Esophagus squamous epithelium (tissue), 5 donors: ENCODE results near the gene AFP. TPM values are rescaled to one million over a fixed set of nuclear protein-coding genes. Genes with fewer than 3 reads are reported as not detected.

Source experiments
- DNase-seq: peaks from one replicate; lab custom pipeline; 2025; lab: John Stamatoyannopoulos, UW
- H3K27ac ChIP-seq, 4 donors: fragments of 200-600 bp; sonication (generic); one replicate each; pipeline ENCODE4 v1.5.1; 2016 to 2019; ENCODE audit warnings: mild to moderate bottlenecking in 1 of 4
- H3K27me3 ChIP-seq, 4 donors: fragments of 200-600 bp; sonication (generic); 1 replicate in 3 of 4; 2 replicates in 1 of 4; pipeline versions ENCODE4 v1.5.1 to v1.6.0; 2017 to 2021; ENCODE audit warnings: antibody characterized with exemption in 1 of 4
- H3K36me3 ChIP-seq, 3 donors: fragments of 200-600 bp; sonication (generic); one replicate each; pipeline ENCODE4 v1.5.1; 2016 to 2019
- H3K4me1 ChIP-seq, 3 donors: fragments of 200-600 bp; sonication (generic); one replicate each; pipeline ENCODE4 v1.5.1; 2017 to 2019
- H3K4me3 ChIP-seq, 4 donors: fragments of 200-600 bp; sonication (generic); 1 replicate in 3 of 4; 2 replicates in 1 of 4; pipeline ENCODE4 v1.5.1; 2016 to 2019; ENCODE audit warnings: mild to moderate bottlenecking in 2 of 4, moderate library complexity in 1 of 4
- H3K9me3 ChIP-seq, 3 donors: fragments of 200-600 bp; sonication (generic); one replicate each; pipeline ENCODE4 v1.5.1; 2016 to 2019
- POLR2A ChIP-seq, 4 donors: fragments of 450-650 bp; IDR thresholded peaks; one replicate each; pipeline ENCODE4 v1.6.1; 2017; ENCODE audit warnings: antibody characterized with exemption in 4 of 4, mild to moderate bottlenecking in 4 of 4, moderate library complexity in 3 of 4
- WGBS, 2 donors: methylation state at CpG; one replicate each; pipeline ENCODE4 v1.1.5; 2018; 5-methylcytosine and 5-hydroxymethylcytosine counted together
- intact Hi-C: fragments of 100-400 bp; cut with DNase I; formaldehyde crosslinking; loops from one replicate; pipeline ENCODE4 v1.15.0; 2022
- total RNA-seq, 4 donors: library from RNA; depleted of rRNA; stranded (reverse); fragments of >200 nt; gene quantifications; one replicate each; pipeline ENCODE4 v1.1.0, GENCODE V29; 2016
- TF ChIP-seq, protein P1 (sequence below), 6 experiments: fragments of 450-650 bp in 4 of 6; fragments of 200-600 bp in 2 of 6; sonication (generic) in 2 of 6; IDR thresholded peaks; one replicate each; pipeline ENCODE4 v1.5.1; 2016 to 2019; ENCODE audit warnings: antibody characterized with exemption in 6 of 6, mild to moderate bottlenecking in 4 of 6, moderate library complexity in 4 of 6
- donor health status: DM: yes; HTN: yes; CAD: no.

The AFP gene
- total RNA-seq, 4 donors from 2014 or later, result not detected

DNA sequence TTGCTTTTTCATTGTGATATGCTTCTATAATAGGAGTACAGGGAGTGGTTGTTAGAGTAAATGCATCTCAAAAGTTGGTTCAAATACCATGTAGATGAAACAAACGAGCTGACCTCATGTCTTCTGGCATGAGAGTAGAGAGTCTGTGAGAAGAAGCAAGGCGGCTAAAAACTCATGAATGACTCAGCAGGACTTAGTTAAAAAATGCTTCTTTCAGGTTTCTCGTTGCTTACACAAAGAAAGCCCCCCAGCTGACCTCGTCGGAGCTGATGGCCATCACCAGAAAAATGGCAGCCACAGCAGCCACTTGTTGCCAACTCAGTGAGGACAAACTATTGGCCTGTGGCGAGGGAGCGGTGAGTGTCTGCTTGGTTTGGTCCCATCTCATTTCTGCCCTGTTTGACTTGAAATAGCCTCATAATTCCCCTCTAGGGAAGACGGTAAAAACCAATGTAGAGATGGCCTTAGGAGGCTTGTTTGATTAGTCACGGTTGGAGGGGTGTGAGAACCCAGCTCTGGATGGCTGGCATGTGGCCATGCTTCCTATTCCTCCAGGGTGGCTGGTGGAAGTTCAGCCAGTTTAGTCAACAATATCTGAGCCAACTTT is 14.5 kb downstream of the AFP start:
- H3K36me3 ChIP-seq, result no peaks in the 10 kb centered on the region
- WGBS, 2 donors, result 25 to 29% methylated on average over 9 of the region's 9 CpGs
- no peak for DNase-seq
- no peaks in the 10 kb centered on the region for H3K9me3 ChIP-seq
- peaks cover 0 to 16% (median 0%) of the 10 kb centered on the region in 3 donors for H3K4me1 ChIP-seq
- no peak overlapping the region for H3K4me3 ChIP-seq
- no peaks in the 10 kb centered on the region for H3K27me3 ChIP-seq
- no peak overlapping the region for H3K27ac ChIP-seq
- intact Hi-C loops, result no loop called here
- TF ChIP-seq, protein P1, sequence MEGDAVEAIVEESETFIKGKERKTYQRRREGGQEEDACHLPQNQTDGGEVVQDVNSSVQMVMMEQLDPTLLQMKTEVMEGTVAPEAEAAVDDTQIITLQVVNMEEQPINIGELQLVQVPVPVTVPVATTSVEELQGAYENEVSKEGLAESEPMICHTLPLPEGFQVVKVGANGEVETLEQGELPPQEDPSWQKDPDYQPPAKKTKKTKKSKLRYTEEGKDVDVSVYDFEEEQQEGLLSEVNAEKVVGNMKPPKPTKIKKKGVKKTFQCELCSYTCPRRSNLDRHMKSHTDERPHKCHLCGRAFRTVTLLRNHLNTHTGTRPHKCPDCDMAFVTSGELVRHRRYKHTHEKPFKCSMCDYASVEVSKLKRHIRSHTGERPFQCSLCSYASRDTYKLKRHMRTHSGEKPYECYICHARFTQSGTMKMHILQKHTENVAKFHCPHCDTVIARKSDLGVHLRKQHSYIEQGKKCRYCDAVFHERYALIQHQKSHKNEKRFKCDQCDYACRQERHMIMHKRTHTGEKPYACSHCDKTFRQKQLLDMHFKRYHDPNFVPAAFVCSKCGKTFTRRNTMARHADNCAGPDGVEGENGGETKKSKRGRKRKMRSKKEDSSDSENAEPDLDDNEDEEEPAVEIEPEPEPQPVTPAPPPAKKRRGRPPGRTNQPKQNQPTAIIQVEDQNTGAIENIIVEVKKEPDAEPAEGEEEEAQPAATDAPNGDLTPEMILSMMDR (IDR thresholded peaks at IDR 0.05), result no peak
- no peak for TF ChIP-seq POLR2A (IDR thresholded peaks at IDR 0.05)

GRCh38 chr4:73451404-73451803 is 15.4 kb downstream of the AFP start:
- Histone ChIP-seq H3K4me1 (peaks cover 0 to 16% (median 0%) of the 10 kb centered on the region in 3 donors), H3K4me3 (no peak overlapping the region), H3K9me3 (no peaks in the 10 kb centered on the region), H3K36me3 (no peaks in the 10 kb centered on the region), H3K27ac (no peak overlapping the region), H3K27me3 (no peaks in the 10 kb centered on the region)
- WGBS, 2 donors, result 43 to 65% methylated on average over 3 of the region's 3 CpGs
- TF ChIP-seq, protein P1 (IDR thresholded peaks at IDR 0.05), result no peak
- no peak for TF ChIP-seq POLR2A (IDR thresholded peaks at IDR 0.05)
- intact Hi-C loops, result no loop called here
- DNase-seq, result no peak

- no peak for DNase-seq
- no peaks in the 10 kb centered on the region for H3K9me3 ChIP-seq
- 91 to 94% methylated on average over 4 of the region's 4 CpGs for WGBS, 2 donors
- H3K27me3 ChIP-seq, result no peaks in the 10 kb centered on the region
- H3K27ac ChIP-seq, result no peak overlapping the region
- no peak overlapping the region for H3K4me3 ChIP-seq
- H3K36me3 ChIP-seq, result no peaks in the 10 kb centered on the region
- TF ChIP-seq, protein P1 (IDR thresholded peaks at IDR 0.05), result no peak
- TF ChIP-seq POLR2A (IDR thresholded peaks at IDR 0.05), result no peak
- intact Hi-C loops, result no loop called here
- H3K4me1 ChIP-seq, result peaks cover 0 to 16% (median 0%) of the 10 kb centered on the region in 3 donors
Observed at GRCh38 chr4:73451981-73452747, 16.1 kb downstream of the AFP start.

DNA sequence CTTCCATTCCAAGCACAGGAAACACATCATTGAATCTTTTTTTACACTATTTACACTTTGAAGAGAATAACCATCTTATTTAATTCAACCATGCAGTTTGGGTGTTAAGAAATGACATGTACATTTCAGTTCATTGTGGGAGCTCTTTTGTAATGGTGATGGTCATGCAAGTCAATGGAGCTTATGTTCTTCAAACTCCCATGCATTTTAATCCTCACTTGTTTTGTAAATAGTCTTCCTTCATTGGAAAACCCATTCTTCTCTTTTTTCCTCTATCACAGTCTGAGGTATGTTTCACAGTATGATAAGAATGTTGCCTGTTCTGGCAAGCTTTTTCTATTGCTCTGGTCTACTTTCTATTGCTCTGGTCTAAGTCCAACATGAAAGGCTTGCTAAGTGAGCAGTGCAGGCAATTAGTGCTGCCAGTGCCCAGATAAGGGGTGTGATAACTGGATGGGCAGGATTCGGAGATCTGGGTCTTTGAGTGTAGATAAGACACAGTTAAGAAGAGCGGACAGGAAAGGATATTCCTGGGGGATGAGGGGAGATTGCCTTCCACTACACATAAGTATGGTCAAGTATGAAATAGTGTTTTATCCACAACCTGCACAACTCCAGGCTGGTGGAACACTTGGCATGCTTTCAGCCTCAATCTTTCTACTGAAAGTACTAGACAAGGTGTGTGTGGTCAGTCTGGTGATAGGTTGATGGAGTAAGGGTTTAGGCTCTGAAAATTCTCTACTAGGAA is 17.1 kb downstream of the AFP start:
- no peaks in the 10 kb centered on the region for H3K27me3 ChIP-seq
- H3K4me1 ChIP-seq, result peaks cover 0 to 11% (median 0%) of the 10 kb centered on the region in 3 donors
- H3K4me3 ChIP-seq, result no peak overlapping the region
- WGBS, 2 donors, result 75% methylated on average over 2 of the region's 2 CpGs
- intact Hi-C loops, result no loop called here
- no peaks in the 10 kb centered on the region for H3K36me3 ChIP-seq
- H3K9me3 ChIP-seq, result no peaks in the 10 kb centered on the region
- DNase-seq, result no peak
- TF ChIP-seq, protein P1 (IDR thresholded peaks at IDR 0.05), result no peak
- no peak overlapping the region for H3K27ac ChIP-seq

DNA sequence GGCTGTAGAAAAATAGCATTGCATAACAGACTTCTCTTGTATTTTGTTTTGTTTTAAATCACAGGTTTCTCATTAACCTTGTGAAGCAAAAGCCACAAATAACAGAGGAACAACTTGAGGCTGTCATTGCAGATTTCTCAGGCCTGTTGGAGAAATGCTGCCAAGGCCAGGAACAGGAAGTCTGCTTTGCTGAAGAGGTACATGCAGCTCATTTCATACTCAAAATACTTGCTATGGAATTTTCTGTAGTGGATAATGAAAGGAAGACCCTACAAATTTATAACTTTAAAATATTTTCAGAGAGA is 17.6 kb downstream of the AFP start:
- H3K4me1 ChIP-seq, result peaks cover 0 to 11% (median 0%) of the 10 kb centered on the region in 3 donors
- H3K27me3 ChIP-seq, result no peaks in the 10 kb centered on the region
- H3K36me3 ChIP-seq, result no peaks in the 10 kb centered on the region
- H3K4me3 ChIP-seq, result no peak overlapping the region
- H3K9me3 ChIP-seq, result no peaks in the 10 kb centered on the region
- H3K27ac ChIP-seq, result no peak overlapping the region
- no peak for DNase-seq
- TF ChIP-seq, protein P1 (IDR thresholded peaks at IDR 0.05), result no peak
- no peak for TF ChIP-seq POLR2A (IDR thresholded peaks at IDR 0.05)
- intact Hi-C loops, result no loop called here
